Right atrium auricular region (tissue), 2 donors: ENCODE data around the gene MANF. TPM values are rescaled to one million over a fixed set of nuclear protein-coding genes. Genes with fewer than 3 reads are reported as not detected.

Experiments used
- DNase-seq: peaks from one replicate; pipeline ENCODE4 v3.0.0-alpha.2; 2019; ENCODE audit warnings: low spot score
- H3K27ac ChIP-seq, 2 donors: fragments of 200-600 bp; sonication (generic); 1 replicate in 1 of 2; 2 replicates in 1 of 2; pipeline ENCODE4 v1.5.1; 2016 to 2019
- H3K27me3 ChIP-seq, 2 donors: fragments of 200-600 bp; sonication (generic); one replicate each; pipeline versions ENCODE4 v1.5.1 to v1.6.0; 2017 to 2019
- H3K36me3 ChIP-seq: fragments of 200-600 bp; sonication (generic); one replicate; pipeline ENCODE4 v1.5.1; 2016
- H3K4me1 ChIP-seq, 2 donors: fragments of 200-600 bp; sonication (generic); one replicate each; pipeline versions ENCODE4 v1.5.1 to v1.6.0; 2017 to 2019
- H3K4me3 ChIP-seq, 2 donors: fragments of 200-600 bp; sonication (generic); 1 replicate in 1 of 2; 2 replicates in 1 of 2; pipeline ENCODE4 v1.5.1; 2017 to 2019; ENCODE audit warnings: mild to moderate bottlenecking in 1 of 2, moderate library complexity in 1 of 2
- H3K9me3 ChIP-seq, 2 donors: fragments of 200-600 bp; sonication (generic); one replicate each; pipeline ENCODE4 v1.5.1; 2019
- CTCF ChIP-seq, 2 donors: fragments of 200-600 bp; sonication (generic); IDR thresholded peaks; one replicate each; pipeline ENCODE4 v1.5.1; 2019; ENCODE audit warnings: antibody characterized with exemption in 2 of 2
- total RNA-seq, 2 donors: library from RNA; depleted of rRNA; stranded (reverse); fragments of >200 nt; gene quantifications; one replicate each; pipeline ENCODE4 v1.1.0, GENCODE V29; 2016

MANF gene
- total RNA-seq, 2 donors from 2014 or later = 41.7 to 46.9 TPM

- peaks cover 0 to 92% of the 10 kb centered on the region in 2 donors for H3K4me1 ChIP-seq
- peak overlapping the region; percentile 87 for H3K27ac ChIP-seq
- peaks cover 59% of the 10 kb centered on the region for H3K36me3 ChIP-seq
- peak overlapping the region; percentile 71 to 79 for H3K4me3 ChIP-seq
- no peaks in the 10 kb centered on the region for H3K27me3 ChIP-seq
- TF ChIP-seq CTCF (IDR thresholded peaks at IDR 0.05) = no peak
- no peaks in the 10 kb centered on the region for H3K9me3 ChIP-seq
- DNase-seq = no peak
Observed at GRCh38 chr3:51392355-51393133, 7.5 kb downstream of the MANF start.

- no peaks in the 10 kb centered on the region for H3K9me3 ChIP-seq
- DNase-seq = no peak
- no peak overlapping the region for H3K4me3 ChIP-seq
- no peaks in the 10 kb centered on the region for H3K27me3 ChIP-seq
- H3K27ac ChIP-seq = no peak overlapping the region
- H3K4me1 ChIP-seq = peaks cover 0 to 91% of the 10 kb centered on the region in 2 donors
- H3K36me3 ChIP-seq = peaks cover 55% of the 10 kb centered on the region
- no peak for TF ChIP-seq CTCF (IDR thresholded peaks at IDR 0.05)
Observed at GRCh38 chr3:51393134-51393495, 8.0 kb downstream of the MANF start.

- Histone ChIP-seq H3K27me3 (no peaks in the 10 kb centered on the region), H3K27ac (no peak overlapping the region), H3K4me1 (peaks cover 0 to 92% of the 10 kb centered on the region in 2 donors), H3K9me3 (no peaks in the 10 kb centered on the region), H3K4me3 (no peak overlapping the region), H3K36me3 (peaks cover 50% of the 10 kb centered on the region)
- TF ChIP-seq CTCF (IDR thresholded peaks at IDR 0.05) = no peak
- no peak for DNase-seq
Observed at GRCh38 chr3:51393564-51393963, 8.5 kb downstream of the MANF start.

- no peak overlapping the region for H3K4me3 ChIP-seq
- no peak for TF ChIP-seq CTCF (IDR thresholded peaks at IDR 0.05)
- DNase-seq = no peak
Observed at GRCh38 chr3:51394541-51394940, 9.4 kb downstream of the MANF start.

GRCh38 chr3:51395493-51396213 is 10.6 kb downstream of the MANF start:
- H3K4me1 ChIP-seq = peaks cover 0 to 80% of the 10 kb centered on the region in 2 donors
- peaks cover 43% of the 10 kb centered on the region for H3K36me3 ChIP-seq
- H3K9me3 ChIP-seq = no peaks in the 10 kb centered on the region
- no peaks in the 10 kb centered on the region for H3K27me3 ChIP-seq
- no peak overlapping the region for H3K27ac ChIP-seq
- no peak overlapping the region for H3K4me3 ChIP-seq
- TF ChIP-seq CTCF (IDR thresholded peaks at IDR 0.05) = no peak
- DNase-seq = no peak

More at GRCh38 chr3:51394541-51394940, 9.4 kb downstream of the MANF start:
- Histone ChIP-seq H3K27me3 (no peaks in the 10 kb centered on the region), H3K36me3 (peaks cover 43% of the 10 kb centered on the region), H3K9me3 (no peaks in the 10 kb centered on the region), H3K27ac (no peak overlapping the region), H3K4me1 (peaks cover 0 to 91% of the 10 kb centered on the region in 2 donors)
